HepG2 (cell line): ENCODE data around the gene TBC1D16. TPM values are rescaled to one million over a fixed set of nuclear protein-coding genes. Genes with fewer than 3 reads are reported as not detected.

Experiments
- CEBPB ChIP-seq: IDR thresholded peaks from 2 replicates; pipeline ENCODE4 v1.6.1; 2011; ENCODE audit warnings: low read depth, low read length, improper control_type of control experiment, borderline replicate concordance
- HBP1 ChIP-seq: IDR thresholded peaks from 2 replicates; pipeline ENCODE4 v1.6.1; 2016; ENCODE audit warnings: low read depth, control low read depth
- KLF15 ChIP-seq: sonication (generic); formaldehyde crosslinking; IDR thresholded peaks from 2 replicates; pipeline ENCODE4 v1.8.1; 2023; ENCODE audit warnings: borderline replicate concordance, mild to moderate bottlenecking, inconsistent platforms, missing genetic modification reagents, mixed read lengths
- LBX2 ChIP-seq: sonication (generic); formaldehyde crosslinking; IDR thresholded peaks from 2 replicates; pipeline ENCODE4 v1.5.0; 2020; ENCODE audit warnings: missing genetic modification reagents, mild to moderate bottlenecking, borderline replicate concordance
- NR3C1 ChIP-seq: sonication (generic); formaldehyde crosslinking; IDR thresholded peaks from 2 replicates; pipeline ENCODE4 v1.4.0; 2020; ENCODE audit warnings: missing genetic modification reagents
- POGZ ChIP-seq: sonication (generic); formaldehyde crosslinking; IDR thresholded peaks from 2 replicates; pipeline ENCODE4 v1.4.0; 2020; ENCODE audit warnings: mild to moderate bottlenecking, missing genetic modification reagents
- SP5 ChIP-seq: IDR thresholded peaks from 2 replicates; pipeline ENCODE4 v1.6.1; 2016; ENCODE audit warnings: low read depth, borderline replicate concordance
- ZBTB40 ChIP-seq, 2 experiments: fragments of 450-650 bp in 1 of 2; sonication (generic) in 1 of 2; formaldehyde crosslinking in 1 of 2; IDR thresholded peaks; 2 replicates each; pipeline versions ENCODE4 v1.6.1 to v1.8.0; 2016 to 2022; ENCODE audit warnings: antibody characterized with exemption in 1 of 2, mild to moderate bottlenecking in 1 of 2, missing genetic modification reagents in 1 of 2
- ZNF230 ChIP-seq: sonication (generic); formaldehyde crosslinking; IDR thresholded peaks from 2 replicates; pipeline ENCODE4 v1.4.0; 2020; ENCODE audit warnings: mild to moderate bottlenecking, missing genetic modification reagents
- ZNF263 ChIP-seq: sonication (generic); formaldehyde crosslinking; IDR thresholded peaks from 2 replicates; pipeline ENCODE4 v1.4.0; 2020; ENCODE audit warnings: missing genetic modification reagents
- ZNF296 ChIP-seq: sonication (generic); formaldehyde crosslinking; conservative IDR thresholded peaks from 2 replicates; pipeline ENCODE4 v1.5.0; 2020; ENCODE audit warnings: mild to moderate bottlenecking, missing genetic modification reagents
- ZNF607 ChIP-seq: sonication (generic); formaldehyde crosslinking; IDR thresholded peaks from 2 replicates; pipeline ENCODE4 v1.5.1; 2020; ENCODE audit warnings: missing genetic modification reagents, mild to moderate bottlenecking, borderline replicate concordance
- polyA plus RNA-seq, 8 experiments: library from polyadenylated mRNA; depleted of rRNA in 3 of 8; stranded (reverse) in 7 of 8; unstranded in 1 of 8; fragments of >200 nt; fragmentation: Illumina TruSeq in 4 of 8; extraction: Trizol in 4 of 8; gene quantifications; 2 replicates each; pipeline versions ENCODE4 v1.2.1 to v1.2.3, GENCODE V29; 2011 to 2016; ENCODE audit warnings: low read depth in 4 of 8, missing spikeins in 1 of 8, mixed read lengths in 1 of 8; ENCODE audit not compliant: insufficient read depth in 1 of 8
- total RNA-seq, 5 experiments: library from RNA; depleted of rRNA; stranded (reverse); fragments of >200 nt; fragmentation: Illumina TruSeq; extraction: Trizol; gene quantifications; 2 replicates each; pipeline ENCODE4 v1.2.3, GENCODE V29; 2016; ENCODE audit warnings: low read depth in 1 of 5
- TF ChIP-seq, protein P1 (sequence below): sonication (generic); formaldehyde crosslinking; IDR thresholded peaks from 2 replicates; pipeline ENCODE4 v1.4.0; 2020; ENCODE audit warnings: missing genetic modification reagents, mild to moderate bottlenecking, borderline replicate concordance

The TBC1D16 gene
- total and polyA plus RNA-seq, 2 of the 13 experiments (the other 11 are each of a cell fraction or from before 2014, with no cell fraction given): 14.9 to 24.9 TPM

GRCh38 chr17:80071116-80071841, 35.6 kb upstream of the TBC1D16 start (continued):
- TF ChIP-seq, protein P1, sequence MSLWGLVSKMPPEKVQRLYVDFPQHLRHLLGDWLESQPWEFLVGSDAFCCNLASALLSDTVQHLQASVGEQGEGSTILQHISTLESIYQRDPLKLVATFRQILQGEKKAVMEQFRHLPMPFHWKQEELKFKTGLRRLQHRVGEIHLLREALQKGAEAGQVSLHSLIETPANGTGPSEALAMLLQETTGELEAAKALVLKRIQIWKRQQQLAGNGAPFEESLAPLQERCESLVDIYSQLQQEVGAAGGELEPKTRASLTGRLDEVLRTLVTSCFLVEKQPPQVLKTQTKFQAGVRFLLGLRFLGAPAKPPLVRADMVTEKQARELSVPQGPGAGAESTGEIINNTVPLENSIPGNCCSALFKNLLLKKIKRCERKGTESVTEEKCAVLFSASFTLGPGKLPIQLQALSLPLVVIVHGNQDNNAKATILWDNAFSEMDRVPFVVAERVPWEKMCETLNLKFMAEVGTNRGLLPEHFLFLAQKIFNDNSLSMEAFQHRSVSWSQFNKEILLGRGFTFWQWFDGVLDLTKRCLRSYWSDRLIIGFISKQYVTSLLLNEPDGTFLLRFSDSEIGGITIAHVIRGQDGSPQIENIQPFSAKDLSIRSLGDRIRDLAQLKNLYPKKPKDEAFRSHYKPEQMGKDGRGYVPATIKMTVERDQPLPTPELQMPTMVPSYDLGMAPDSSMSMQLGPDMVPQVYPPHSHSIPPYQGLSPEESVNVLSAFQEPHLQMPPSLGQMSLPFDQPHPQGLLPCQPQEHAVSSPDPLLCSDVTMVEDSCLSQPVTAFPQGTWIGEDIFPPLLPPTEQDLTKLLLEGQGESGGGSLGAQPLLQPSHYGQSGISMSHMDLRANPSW (CRISPR knock-in tag): no peak
- TF ChIP-seq ZBTB40 (IDR thresholded peaks at IDR 0.05) (no peak), ZBTB40 (CRISPR knock-in tag; IDR thresholded peaks at IDR 0.05) (no peak), ZNF263 (CRISPR knock-in tag) (0 out of 2 replicates have a peak, but pooled peaks have one; percentile 19), LBX2 (CRISPR knock-in tag) (no peak), ZNF607 (CRISPR knock-in tag) (no peak), HBP1 (CRISPR knock-in tag) (no peak), SP5 (CRISPR knock-in tag) (no peak), POGZ (CRISPR knock-in tag) (peak; percentile 38; the same call in 1 of the 2 replicates), CEBPB (no peak), KLF15 (CRISPR knock-in tag) (no peak), NR3C1 (CRISPR knock-in tag) (no peak), ZNF296 (no peak; the same call in 1 of the 2 replicates), ZNF230 (CRISPR knock-in tag) (no peak)
